CD4-positive, alpha-beta T cell treated with Interleukin-4 for 1 hour (primary cell): Measurements from ENCODE around the gene OR51Q1.

Experiments
- DNase-seq, 2 donors: peaks; one replicate each; pipeline ENCODE4 v3.0.0-alpha.2; 2020 to 2022

Gene OR51Q1

GRCh38 chr11:5421811-5422210 lies at the start of gene OR51Q1:
Gene OR51Q1, plus strand, starts transcription at chr11:5422111. Its CDS starts 90 bp downstream, at chr11:5422201.
- no peak for DNase-seq

GRCh38 chr11:5380740-5381342 lies 41.1 kb upstream of the OR51Q1 start:
- peak in 1 of 2 donors; percentile 4 for DNase-seq

GRCh38 chr11:5383576-5383975 lies 38.3 kb upstream of the OR51Q1 start, which contains the start of gene OR51M1:
Gene OR51M1, plus strand, starts transcription at chr11:5383812. Its CDS starts 5,587 bp downstream, at chr11:5389399.
- no peak for DNase-seq

- DNase-seq, result no peak
These were observed 37.6 kb upstream of the OR51Q1 start for GRCh38 chr11:5384335-5384734.

GRCh38 chr11:5390210-5390609 lies 31.7 kb upstream of the OR51Q1 start:
- no peak for DNase-seq

- no peak for DNase-seq
These were observed 27.8 kb upstream of the OR51Q1 start for GRCh38 chr11:5394091-5394490.

- DNase-seq, result no peak
These were observed 23.0 kb upstream of the OR51Q1 start for GRCh38 chr11:5398936-5399335.

- no peak for DNase-seq
These were observed 16.7 kb upstream of the OR51Q1 start for GRCh38 chr11:5405173-5405572.

- DNase-seq, result no peak
These were observed 918 bp upstream of the OR51Q1 start for GRCh38 chr11:5420993-5421392.

- DNase-seq, result no peak
These were observed 1.2 kb downstream of the OR51Q1 start for GRCh38 chr11:5423131-5423530.

GRCh38 chr11:5441414-5441813 lies 19.5 kb downstream of the OR51Q1 start, which contains the start of gene OR51I1:
Gene OR51I1, minus strand, starts transcription at chr11:5441514. Its CDS starts 0 bp downstream, at chr11:5441514.
- DNase-seq, result no peak

GRCh38 chr11:5443835-5444393 lies 22.0 kb downstream of the OR51Q1 start:
- no peak for DNase-seq

- no peak for DNase-seq
These were observed 27.1 kb downstream of the OR51Q1 start, which contains the start of gene OR51I2 for GRCh38 chr11:5449023-5449422. Gene OR51I2, plus strand, starts transcription at chr11:5449323. Its CDS starts 4,166 bp downstream, at chr11:5453489.

- DNase-seq, result no peak
These were observed 27.5 kb downstream of the OR51Q1 start for GRCh38 chr11:5449432-5449831.

GRCh38 chr11:5460983-5461621 lies 39.2 kb downstream of the OR51Q1 start:
- DNase-seq, result no peak

GRCh38 chr11:5467527-5467926 lies 45.6 kb downstream of the OR51Q1 start:
- DNase-seq, result no peak
